Loucy (cell line): ENCODE data around the gene CRTC1.

Experiments
- H2AFZ ChIP-seq: fragments of 200-600 bp; sonication (generic); 2 replicates; pipeline ENCODE4 v1.6.0; 2016; ENCODE audit warnings: antibody characterized with exemption, mild to moderate bottlenecking, low read length, moderate library complexity
- H3F3A ChIP-seq: fragments of 200-600 bp; 2 replicates; pipeline ENCODE4 v1.6.0; 2016; ENCODE audit warnings: antibody characterized with exemption, low read depth, mild to moderate bottlenecking
- H3K27me3 ChIP-seq: fragments of 200-600 bp; sonication (generic); 2 replicates; pipeline ENCODE4 v1.6.1; 2014; ENCODE audit warnings: low read length, mild to moderate bottlenecking; ENCODE audit not compliant: insufficient read depth, poor library complexity, severe bottlenecking
- H3K36me3 ChIP-seq: fragments of 200-600 bp; sonication (generic); 2 replicates; pipeline ENCODE4 v1.6.1; 2016; ENCODE audit warnings: low read length; ENCODE audit not compliant: insufficient read depth
- H3K4me1 ChIP-seq: fragments of 200-600 bp; sonication (generic); 2 replicates; pipeline ENCODE4 v1.5.1; 2014; ENCODE audit warnings: low read length, mild to moderate bottlenecking; ENCODE audit not compliant: insufficient read depth, poor library complexity, severe bottlenecking
- H3K4me2 ChIP-seq: fragments of 200-600 bp; sonication (generic); 2 replicates; pipeline ENCODE4 v1.6.0; 2014; ENCODE audit warnings: antibody characterized with exemption, low read length, low read depth, mild to moderate bottlenecking; ENCODE audit not compliant: poor library complexity, severe bottlenecking
- H3K4me3 ChIP-seq: fragments of 200-600 bp; sonication (generic); 2 replicates; pipeline ENCODE4 v1.5.1; 2014; ENCODE audit warnings: low read length, mild to moderate bottlenecking, mixed read lengths; ENCODE audit not compliant: poor library complexity, severe bottlenecking
- H3K79me2 ChIP-seq: fragments of 200-600 bp; sonication (generic); 2 replicates; pipeline ENCODE4 v1.6.1; 2014; ENCODE audit warnings: low read length; ENCODE audit not compliant: insufficient read depth
- H3K9ac ChIP-seq: fragments of 200-600 bp; sonication (generic); 2 replicates; pipeline ENCODE4 v1.6.0; 2014; ENCODE audit warnings: mild to moderate bottlenecking, low read depth, low read length, moderate library complexity; ENCODE audit not compliant: poor library complexity, severe bottlenecking
- H3K9me2 ChIP-seq: fragments of 200-600 bp; sonication (generic); replicated peaks from 2 replicates; pipeline ENCODE4 v1.6.1; 2016; ENCODE audit warnings: low read depth, low read length, mixed read lengths
- H3K9me3 ChIP-seq: fragments of 200-600 bp; sonication (generic); 2 replicates; pipeline ENCODE4 v1.6.1; 2014; ENCODE audit warnings: mild to moderate bottlenecking, antibody characterized with exemption, low read length, low read depth; ENCODE audit not compliant: insufficient read depth
- H4K20me1 ChIP-seq: fragments of 200-600 bp; sonication (generic); 2 replicates; pipeline ENCODE4 v1.6.0; 2014; ENCODE audit warnings: antibody characterized with exemption, low read length, mild to moderate bottlenecking; ENCODE audit not compliant: insufficient read depth, poor library complexity, severe bottlenecking
- EZH2phosphoT487 ChIP-seq: fragments of 200-600 bp; IDR thresholded peaks from 2 replicates; pipeline ENCODE4 v1.6.1; 2018; ENCODE audit warnings: antibody characterized with exemption, mild to moderate bottlenecking, moderate library complexity, borderline replicate concordance
- TF ChIP-seq, protein P1 (sequence below): fragments of 200-600 bp; sonication (generic); conservative IDR thresholded peaks from 2 replicates; pipeline ENCODE4 v1.5.1; 2014; ENCODE audit warnings: mild to moderate bottlenecking, antibody characterized with exemption, low read length

CRTC1 gene

DNA sequence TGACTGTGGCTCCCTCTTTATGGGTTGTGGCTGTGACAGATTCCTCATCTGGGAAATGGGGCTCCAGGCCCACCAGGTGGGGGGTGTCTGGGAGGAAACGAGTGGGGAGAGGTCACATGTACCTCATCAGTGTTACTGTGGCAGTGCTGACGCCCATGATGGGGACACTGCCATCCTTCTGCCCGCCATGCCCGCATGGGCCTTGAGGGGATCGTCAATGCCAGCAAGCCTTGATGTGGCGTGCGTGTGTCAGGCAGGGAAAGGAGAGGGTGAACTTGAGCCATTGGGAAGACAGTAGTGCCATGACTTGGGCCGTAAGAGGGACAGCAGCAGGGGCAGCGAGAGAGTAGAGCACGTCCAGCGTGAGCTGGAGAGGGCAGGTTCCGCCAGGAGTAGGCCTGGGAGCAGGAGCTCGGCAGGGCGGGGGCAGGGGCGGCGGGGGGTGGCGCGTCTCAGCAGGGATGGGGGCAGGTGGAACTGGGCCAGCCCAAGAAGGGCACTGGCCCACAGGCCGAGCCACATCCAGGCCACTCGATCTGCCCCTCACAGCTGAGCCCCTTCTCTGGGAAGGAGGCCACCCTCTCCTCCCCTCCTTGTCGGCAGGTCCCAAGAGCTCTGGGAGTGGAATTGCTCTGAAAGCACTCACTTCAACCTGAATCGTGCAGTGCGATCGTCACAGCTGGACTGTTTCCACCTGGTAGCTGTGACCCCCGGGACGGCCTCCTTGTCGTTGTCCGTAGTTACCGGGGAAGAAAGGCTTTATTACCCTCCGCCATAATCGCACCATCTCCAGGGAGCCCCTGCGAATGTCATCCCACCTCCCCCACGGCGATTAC lies 36.7 kb upstream of the CRTC1 start:
- Histone ChIP-seq H2AFZ (no peak overlapping the region), H4K20me1 (no peaks in the 10 kb centered on the region)

DNA sequence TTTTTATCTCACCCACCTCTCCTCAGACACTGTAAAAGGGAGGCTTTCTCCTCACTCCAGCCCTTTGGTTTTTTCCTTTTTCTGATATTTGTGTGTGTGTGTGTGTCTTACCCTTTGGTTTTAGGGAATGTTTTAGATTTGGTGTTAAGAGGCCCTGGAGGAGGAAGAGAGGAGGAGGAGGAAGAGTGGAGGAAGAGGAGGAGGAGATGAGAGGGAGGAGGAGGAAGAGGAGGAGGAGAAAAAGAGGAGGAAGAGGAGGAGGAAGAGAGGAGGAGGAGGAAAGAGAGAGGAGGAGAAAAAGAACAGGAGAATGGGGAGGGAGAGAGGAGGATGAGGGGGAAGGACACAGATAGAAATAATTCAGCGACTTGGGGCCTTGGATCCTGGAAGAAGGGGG lies 36.1 kb upstream of the CRTC1 start:
- no peak for TF ChIP-seq EZH2phosphoT487
- TF ChIP-seq, protein P1, sequence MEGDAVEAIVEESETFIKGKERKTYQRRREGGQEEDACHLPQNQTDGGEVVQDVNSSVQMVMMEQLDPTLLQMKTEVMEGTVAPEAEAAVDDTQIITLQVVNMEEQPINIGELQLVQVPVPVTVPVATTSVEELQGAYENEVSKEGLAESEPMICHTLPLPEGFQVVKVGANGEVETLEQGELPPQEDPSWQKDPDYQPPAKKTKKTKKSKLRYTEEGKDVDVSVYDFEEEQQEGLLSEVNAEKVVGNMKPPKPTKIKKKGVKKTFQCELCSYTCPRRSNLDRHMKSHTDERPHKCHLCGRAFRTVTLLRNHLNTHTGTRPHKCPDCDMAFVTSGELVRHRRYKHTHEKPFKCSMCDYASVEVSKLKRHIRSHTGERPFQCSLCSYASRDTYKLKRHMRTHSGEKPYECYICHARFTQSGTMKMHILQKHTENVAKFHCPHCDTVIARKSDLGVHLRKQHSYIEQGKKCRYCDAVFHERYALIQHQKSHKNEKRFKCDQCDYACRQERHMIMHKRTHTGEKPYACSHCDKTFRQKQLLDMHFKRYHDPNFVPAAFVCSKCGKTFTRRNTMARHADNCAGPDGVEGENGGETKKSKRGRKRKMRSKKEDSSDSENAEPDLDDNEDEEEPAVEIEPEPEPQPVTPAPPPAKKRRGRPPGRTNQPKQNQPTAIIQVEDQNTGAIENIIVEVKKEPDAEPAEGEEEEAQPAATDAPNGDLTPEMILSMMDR: no peak
- Histone ChIP-seq H3K27me3 (no peaks in the 10 kb centered on the region), H3K4me3 (no peak overlapping the region), H3K79me2 (peaks cover 11% of the 10 kb centered on the region; the same call in 1 of the 2 replicates), H2AFZ (no peak overlapping the region), H3K9me2 (no peaks in the 10 kb centered on the region), H3F3A (no peaks in the 10 kb centered on the region), H3K4me1 (no peaks in the 10 kb centered on the region), H4K20me1 (no peaks in the 10 kb centered on the region), H3K9ac (no peak overlapping the region), H3K9me3 (no peaks in the 10 kb centered on the region), H3K36me3 (no peaks in the 10 kb centered on the region; the same call in 1 of the 2 replicates), H3K4me2 (no peak overlapping the region)

More for the DNA sequence above, 36.7 kb upstream of the CRTC1 start:
- H3F3A ChIP-seq: no peaks in the 10 kb centered on the region
- H3K79me2 ChIP-seq: peaks cover 15% of the 10 kb centered on the region; the same call in 1 of the 2 replicates
- no peaks in the 10 kb centered on the region for H3K9me3 ChIP-seq
- no peaks in the 10 kb centered on the region for H3K27me3 ChIP-seq
- H3K36me3 ChIP-seq: no peaks in the 10 kb centered on the region; the same call in 1 of the 2 replicates
- no peak overlapping the region for H3K4me3 ChIP-seq
- TF ChIP-seq, protein P1: no peak
- no peak for TF ChIP-seq EZH2phosphoT487
- H3K9me2 ChIP-seq: no peaks in the 10 kb centered on the region
- H3K9ac ChIP-seq: no peak overlapping the region
- H3K4me1 ChIP-seq: no peaks in the 10 kb centered on the region
- no peak overlapping the region for H3K4me2 ChIP-seq

DNA sequence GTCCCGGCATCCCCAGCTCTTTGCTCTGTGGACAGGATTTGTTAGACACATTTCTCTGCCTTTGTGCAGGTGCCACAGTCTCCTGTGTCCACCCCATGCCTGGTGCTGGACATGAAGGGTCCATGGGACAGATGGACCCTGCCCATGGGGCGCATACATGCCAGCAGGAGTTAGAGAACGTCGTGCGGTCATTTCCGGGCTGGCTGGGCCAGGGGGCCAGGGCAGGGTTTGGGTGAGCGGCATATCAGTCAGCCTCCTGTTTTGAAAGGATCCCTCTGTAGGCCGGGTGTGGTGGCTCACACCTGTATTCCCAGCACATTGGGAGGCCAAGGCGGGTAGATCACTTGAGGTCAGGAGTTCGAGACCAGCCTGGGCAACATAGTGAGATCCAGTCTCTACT lies 35.7 kb upstream of the CRTC1 start:
- no peak overlapping the region for H2AFZ ChIP-seq
- no peak overlapping the region for H3K4me3 ChIP-seq
- H3K79me2 ChIP-seq: peaks cover 11% of the 10 kb centered on the region; the same call in 1 of the 2 replicates
- H3K4me1 ChIP-seq: no peaks in the 10 kb centered on the region
- no peaks in the 10 kb centered on the region for H3F3A ChIP-seq
- H3K4me2 ChIP-seq: no peak overlapping the region
- no peaks in the 10 kb centered on the region; the same call in 1 of the 2 replicates for H3K36me3 ChIP-seq
- no peaks in the 10 kb centered on the region for H3K9me2 ChIP-seq
- no peak for TF ChIP-seq EZH2phosphoT487
- TF ChIP-seq, protein P1: no peak
- H3K9me3 ChIP-seq: no peaks in the 10 kb centered on the region
- H3K9ac ChIP-seq: no peak overlapping the region
- no peaks in the 10 kb centered on the region for H4K20me1 ChIP-seq
- no peaks in the 10 kb centered on the region for H3K27me3 ChIP-seq
